Stimulated activated CD8-positive, alpha-beta memory T cell treated with anti-CD3 and anti-CD28 coated beads, Interleukin-12 subunit alpha, Interleukin-12 subunit beta, amount 100 ng/mL, for 24 hours (primary cell): Measurements from ENCODE around the gene GCA.

Experiments used
- DNase-seq: peaks from one replicate; pipeline ENCODE4 v3.0.0-alpha.2; 2020; ENCODE audit errors: extremely low read depth

The GCA gene

GRCh38 chr2:162328424-162329157 is 15.3 kb upstream of the GCA start:
- DNase-seq, result no peak

- no peak for DNase-seq
These were observed 13.1 kb upstream of the GCA start for GRCh38 chr2:162330881-162331280.

- DNase-seq, result no peak
These were observed 10.0 kb upstream of the GCA start for GRCh38 chr2:162333968-162334367.

- DNase-seq, result no peak
These were observed 6.1 kb upstream of the GCA start for GRCh38 chr2:162337868-162338267.

- no peak for DNase-seq
These were observed 3.1 kb upstream of the GCA start for GRCh38 chr2:162340822-162341221.

- DNase-seq, result no peak
These were observed 1.6 kb upstream of the GCA start for GRCh38 chr2:162342321-162342720.

- DNase-seq, result no peak
These were observed 1.1 kb upstream of the GCA start for GRCh38 chr2:162342841-162343240.

- DNase-seq, result no peak
These were observed 474 bp upstream of the GCA start for GRCh38 chr2:162343492-162343823.

GRCh38 chr2:162344617-162344950 is 652 bp downstream of the GCA start:
- DNase-seq, result no peak

GRCh38 chr2:162365392-162365791 is 21.5 kb downstream of the GCA start:
- DNase-seq, result no peak

- DNase-seq, result no peak
These were observed 24.6 kb downstream of the GCA start for GRCh38 chr2:162368494-162368893.

- DNase-seq, result no peak
These were observed 25.6 kb downstream of the GCA start for GRCh38 chr2:162369551-162369950.

GRCh38 chr2:162370931-162371330 is 27.0 kb downstream of the GCA start:
- no peak for DNase-seq

GRCh38 chr2:162372818-162373217 is 28.9 kb downstream of the GCA start:
- no peak for DNase-seq

- no peak for DNase-seq
These were observed 36.0 kb downstream of the GCA start for GRCh38 chr2:162379719-162380580.

- DNase-seq, result no peak
These were observed 37.9 kb downstream of the GCA start for GRCh38 chr2:162381851-162382250.

- DNase-seq, result no peak
These were observed 38.3 kb downstream of the GCA start for GRCh38 chr2:162382278-162382677.

- no peak for DNase-seq
These were observed 41.6 kb downstream of the GCA start for GRCh38 chr2:162385536-162385935.

- no peak for DNase-seq
These were observed 46.9 kb downstream of the GCA start for GRCh38 chr2:162390801-162391200.

- no peak for DNase-seq
These were observed 56.4 kb downstream of the GCA start for GRCh38 chr2:162400336-162400735.

- DNase-seq, result no peak
These were observed 57.9 kb downstream of the GCA start for GRCh38 chr2:162401871-162402270.

- DNase-seq, result no peak
These were observed 60.0 kb downstream of the GCA start for GRCh38 chr2:162403884-162404283.
